Measurements from ENCODE around the gene FHIT.

Gene FHIT

DNA sequence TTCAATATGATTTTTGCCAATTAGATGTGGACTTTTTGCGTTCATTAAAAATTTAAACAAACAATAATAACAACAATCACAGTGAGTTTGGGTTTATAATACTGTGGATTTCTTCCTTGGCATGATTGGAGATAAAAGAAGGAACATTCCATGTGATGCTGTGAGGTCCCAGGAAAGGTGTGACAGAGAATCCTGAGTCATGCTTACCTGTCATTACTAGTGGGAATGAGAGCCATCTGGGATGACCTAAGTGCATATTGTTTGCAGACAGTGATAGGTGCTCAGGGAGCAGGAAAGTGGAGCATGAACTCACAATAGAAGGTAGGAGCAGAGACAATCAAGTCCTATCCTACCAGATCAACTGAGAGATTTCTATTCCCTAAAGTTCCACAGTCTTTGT lies 1434.9 kb downstream of the FHIT start:
- Histone ChIP-seq H3K9ac (ENCODE audit: low read length) (no peak overlapping the region), H3K9me3 (ENCODE audit: insufficient read depth, low read length) (no peaks in the 10 kb centered on the region), H3K4me3 (ENCODE audit: low read length) (no peak overlapping the region), H3K36me3 (replicated peaks; ENCODE audit: low read depth, low read length) (no peaks in the 10 kb centered on the region), H4K20me1 (ENCODE audit: insufficient read depth, low read length) (no peaks in the 10 kb centered on the region), H3K4me2 (ENCODE audit: low read length) (no peak overlapping the region), H3K27me3 (ENCODE audit: low read depth, low read length) (no peaks in the 10 kb centered on the region), H3K27ac (ENCODE audit: low read length) (no peak overlapping the region), H2AFZ (ENCODE audit: low read depth, low read length) (no peak overlapping the region), H3K4me1 (ENCODE audit: low read length) (no peaks in the 10 kb centered on the region), H3K79me2 (ENCODE audit: low read length) (no peaks in the 10 kb centered on the region)
- no peak for TF ChIP-seq CTCF (IDR thresholded peaks at IDR 0.05; ENCODE audit: low read depth, low read length)
- no peak for TF ChIP-seq EZH2phosphoT487 (IDR thresholded peaks at IDR 0.05; ENCODE audit: low read depth)

DNA sequence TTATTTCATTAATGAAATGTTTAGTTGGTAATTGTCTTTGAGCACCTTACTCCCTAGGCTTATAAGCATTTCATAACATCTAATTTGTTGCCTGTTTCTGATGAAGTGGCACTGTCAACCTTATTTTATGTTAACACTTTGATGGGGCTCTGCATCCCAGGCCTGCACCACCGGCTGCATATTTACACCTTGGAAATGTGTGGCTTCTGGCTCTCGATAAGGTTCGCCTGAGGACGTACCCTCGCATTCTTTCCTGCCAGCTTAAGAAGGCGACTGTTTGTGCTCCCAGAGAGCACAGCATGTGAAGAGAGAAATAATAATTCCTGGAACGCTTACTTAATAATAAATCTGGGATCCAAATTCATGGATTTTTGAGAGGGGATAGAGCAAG lies 1438.1 kb downstream of the FHIT start:
- Histone ChIP-seq H3K36me3 (replicated peaks; ENCODE audit: low read depth, low read length) (no peaks in the 10 kb centered on the region), H3K4me2 (ENCODE audit: low read length) (no peak overlapping the region), H3K27me3 (ENCODE audit: low read depth, low read length) (peaks cover 10% of the 10 kb centered on the region), H3K4me1 (ENCODE audit: low read length) (0 out of 2 replicates have a peak, but pooled peaks cover 4% of the 10 kb centered on the region), H2AFZ (ENCODE audit: low read depth, low read length) (no peak overlapping the region), H3K79me2 (ENCODE audit: low read length) (no peaks in the 10 kb centered on the region), H4K20me1 (ENCODE audit: insufficient read depth, low read length) (no peaks in the 10 kb centered on the region), H3K9me3 (ENCODE audit: insufficient read depth, low read length) (no peaks in the 10 kb centered on the region), H3K4me3 (ENCODE audit: low read length) (no peak overlapping the region), H3K9ac (ENCODE audit: low read length) (no peak overlapping the region), H3K27ac (ENCODE audit: low read length) (no peak overlapping the region)
- TF ChIP-seq CTCF (IDR thresholded peaks at IDR 0.05; ENCODE audit: low read depth, low read length) (no peak), EZH2phosphoT487 (IDR thresholded peaks at IDR 0.05; ENCODE audit: low read depth) (no peak)

DNA sequence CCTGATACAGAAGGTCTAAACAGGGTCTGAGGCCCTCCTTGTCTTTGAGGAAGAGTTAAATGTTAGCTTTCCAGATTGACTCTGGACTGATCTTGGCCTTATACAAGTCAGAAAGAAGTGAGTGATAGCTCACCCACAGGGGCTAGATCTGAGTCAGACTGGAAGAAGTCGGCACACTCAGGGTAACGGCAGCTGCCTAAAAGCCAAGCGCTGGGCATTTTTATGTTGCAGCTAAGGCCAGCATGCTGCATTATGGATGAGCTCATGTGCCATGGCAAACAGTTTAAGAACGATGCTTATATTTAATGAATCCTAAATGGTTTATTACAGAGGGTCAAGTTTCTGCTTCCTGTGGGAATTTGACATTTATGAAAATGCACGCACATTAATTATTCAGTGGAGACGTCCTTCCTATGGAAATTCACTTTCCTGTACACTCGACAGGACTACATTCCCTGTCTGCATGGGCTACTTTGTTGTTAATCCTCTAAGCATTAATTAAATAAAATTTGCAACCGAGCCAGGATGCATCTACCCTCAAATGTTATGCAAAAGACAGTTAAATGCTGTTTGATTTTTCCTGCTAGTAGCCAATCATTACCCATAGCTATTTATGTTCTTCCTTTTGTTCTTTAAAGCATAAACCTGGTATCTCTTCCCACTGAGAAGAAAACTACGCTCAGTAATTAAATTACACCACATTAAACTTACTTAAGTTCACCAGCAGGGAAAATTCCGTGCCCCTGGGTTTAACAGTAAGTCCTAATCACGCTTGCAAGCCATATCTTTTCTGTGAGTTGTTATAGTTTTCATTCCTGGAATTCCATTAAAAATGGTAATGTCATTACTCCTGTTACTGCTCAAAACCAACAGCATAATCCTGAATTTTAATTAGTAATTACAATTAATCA lies 1438.8 kb downstream of the FHIT start:
- Histone ChIP-seq H3K36me3 (replicated peaks; ENCODE audit: low read depth, low read length) (no peaks in the 10 kb centered on the region), H3K27ac (ENCODE audit: low read length) (no peak overlapping the region), H3K4me1 (ENCODE audit: low read length) (0 out of 2 replicates have a peak, but pooled peaks cover 4% of the 10 kb centered on the region), H3K9ac (ENCODE audit: low read length) (no peak overlapping the region), H3K4me3 (ENCODE audit: low read length) (no peak overlapping the region), H3K27me3 (ENCODE audit: low read depth, low read length) (peaks cover 10% of the 10 kb centered on the region), H3K79me2 (ENCODE audit: low read length) (no peaks in the 10 kb centered on the region), H4K20me1 (ENCODE audit: insufficient read depth, low read length) (no peaks in the 10 kb centered on the region), H2AFZ (ENCODE audit: low read depth, low read length) (no peak overlapping the region), H3K4me2 (ENCODE audit: low read length) (no peak overlapping the region), H3K9me3 (ENCODE audit: insufficient read depth, low read length) (no peaks in the 10 kb centered on the region)
- TF ChIP-seq CTCF (IDR thresholded peaks at IDR 0.05; ENCODE audit: low read depth, low read length) (no peak), EZH2phosphoT487 (IDR thresholded peaks at IDR 0.05; ENCODE audit: low read depth) (no peak)

DNA sequence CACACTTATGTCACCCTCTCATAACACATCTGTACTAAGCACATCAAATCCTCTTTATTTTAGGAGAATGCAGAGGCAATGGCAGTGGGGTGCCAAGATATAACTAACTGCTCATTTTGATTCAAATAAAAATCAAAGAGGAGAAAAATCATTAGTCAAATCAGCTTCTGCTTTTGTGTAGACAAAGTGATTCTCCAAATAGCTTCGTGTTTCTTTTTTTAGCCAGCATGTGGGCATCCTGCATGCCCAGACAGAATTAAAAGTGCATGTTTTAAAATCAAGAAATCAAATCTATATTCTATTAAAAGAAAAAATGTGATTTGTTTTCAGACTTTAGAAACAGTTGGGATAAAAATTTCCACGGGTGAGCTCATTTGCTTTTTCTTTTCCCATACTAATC lies 1440.1 kb downstream of the FHIT start:
- Histone ChIP-seq H3K27ac (ENCODE audit: low read length) (no peak overlapping the region), H3K4me1 (ENCODE audit: low read length) (0 out of 2 replicates have a peak, but pooled peaks cover 4% of the 10 kb centered on the region), H2AFZ (ENCODE audit: low read depth, low read length) (no peak overlapping the region), H3K36me3 (replicated peaks; ENCODE audit: low read depth, low read length) (no peaks in the 10 kb centered on the region), H4K20me1 (ENCODE audit: insufficient read depth, low read length) (no peaks in the 10 kb centered on the region), H3K4me3 (ENCODE audit: low read length) (no peak overlapping the region), H3K79me2 (ENCODE audit: low read length) (no peaks in the 10 kb centered on the region), H3K9me3 (ENCODE audit: insufficient read depth, low read length) (no peaks in the 10 kb centered on the region), H3K4me2 (ENCODE audit: low read length) (no peak overlapping the region), H3K27me3 (ENCODE audit: low read depth, low read length) (peaks cover 10% of the 10 kb centered on the region), H3K9ac (ENCODE audit: low read length) (no peak overlapping the region)
- TF ChIP-seq CTCF (IDR thresholded peaks at IDR 0.05; ENCODE audit: low read depth, low read length), result no peak
- TF ChIP-seq EZH2phosphoT487 (IDR thresholded peaks at IDR 0.05; ENCODE audit: low read depth), result no peak
